Suprapubic skin (tissue), 4 donors: ENCODE results near the gene KIDINS220.

ENCODE experiments used
- EP300 ChIP-seq: sonication (generic); formaldehyde crosslinking; IDR thresholded peaks from one replicate; pipeline ENCODE4 v1.6.1; 2017; ENCODE audit warnings: antibody characterized with exemption
- POLR2AphosphoS5 ChIP-seq, 3 donors: sonication (generic); formaldehyde crosslinking; IDR thresholded peaks; one replicate each; pipeline ENCODE4 v1.6.1; 2017; ENCODE audit warnings: antibody characterized with exemption in 3 of 3
- TF ChIP-seq, protein P1 (sequence below), 2 donors: fragments of 200-600 bp in 1 of 2; fragments of 450-650 bp in 1 of 2; sonication (generic) in 1 of 2; IDR thresholded peaks; one replicate each; pipeline ENCODE4 v1.5.1; 2016 to 2019; ENCODE audit warnings: antibody characterized with exemption in 2 of 2, mild to moderate bottlenecking in 1 of 2, moderate library complexity in 1 of 2

DNA sequence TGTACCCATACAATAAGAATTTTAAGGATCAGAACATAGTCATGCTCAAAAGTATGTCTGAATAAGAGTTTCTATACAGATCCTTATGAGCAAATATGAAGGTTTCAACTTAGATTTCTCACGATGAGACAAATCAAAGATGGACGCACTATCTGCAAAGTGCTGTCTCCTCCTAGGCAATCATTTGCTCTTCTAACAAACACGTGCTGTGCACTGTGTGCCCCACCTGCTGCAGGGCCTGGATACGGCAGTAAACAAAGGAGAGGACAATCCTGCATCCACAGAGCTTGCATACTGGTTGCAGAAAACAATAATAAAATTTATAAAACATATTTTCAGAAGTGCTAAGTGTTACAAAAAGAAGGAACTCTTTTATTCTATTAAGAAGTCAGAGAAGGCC, 39.9 kb upstream of the KIDINS220 start:
- no peak for TF ChIP-seq POLR2AphosphoS5 (IDR thresholded peaks at IDR 0.05)
- TF ChIP-seq, protein P1, sequence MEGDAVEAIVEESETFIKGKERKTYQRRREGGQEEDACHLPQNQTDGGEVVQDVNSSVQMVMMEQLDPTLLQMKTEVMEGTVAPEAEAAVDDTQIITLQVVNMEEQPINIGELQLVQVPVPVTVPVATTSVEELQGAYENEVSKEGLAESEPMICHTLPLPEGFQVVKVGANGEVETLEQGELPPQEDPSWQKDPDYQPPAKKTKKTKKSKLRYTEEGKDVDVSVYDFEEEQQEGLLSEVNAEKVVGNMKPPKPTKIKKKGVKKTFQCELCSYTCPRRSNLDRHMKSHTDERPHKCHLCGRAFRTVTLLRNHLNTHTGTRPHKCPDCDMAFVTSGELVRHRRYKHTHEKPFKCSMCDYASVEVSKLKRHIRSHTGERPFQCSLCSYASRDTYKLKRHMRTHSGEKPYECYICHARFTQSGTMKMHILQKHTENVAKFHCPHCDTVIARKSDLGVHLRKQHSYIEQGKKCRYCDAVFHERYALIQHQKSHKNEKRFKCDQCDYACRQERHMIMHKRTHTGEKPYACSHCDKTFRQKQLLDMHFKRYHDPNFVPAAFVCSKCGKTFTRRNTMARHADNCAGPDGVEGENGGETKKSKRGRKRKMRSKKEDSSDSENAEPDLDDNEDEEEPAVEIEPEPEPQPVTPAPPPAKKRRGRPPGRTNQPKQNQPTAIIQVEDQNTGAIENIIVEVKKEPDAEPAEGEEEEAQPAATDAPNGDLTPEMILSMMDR (IDR thresholded peaks at IDR 0.05): no peak
- TF ChIP-seq EP300: no peak
